Spleen (tissue), 11 donors: ENCODE results near the gene ADGRD1. TPM values are rescaled to one million over a fixed set of nuclear protein-coding genes. Genes with fewer than 3 reads are reported as not detected.
"Not testable (repeated sequence)": the region's sequence is repeated elsewhere in the genome, so short reads cannot be mapped to it uniquely, and the experiment has no call there.

ENCODE experiments used
- DNase-seq: peaks from one replicate; pipeline ENCODE4 v3.0.0-alpha.2; 2020
- H3K27ac ChIP-seq, 8 donors: fragments of 200-600 bp; sonication (generic) in 7 of 8; 1 replicate in 4 of 8; 2 replicates in 4 of 8; pipeline versions ENCODE4 v1.5.0 to v1.8.0; 2016 to 2021; ENCODE audit warnings: inconsistent platforms in 4 of 8, mild to moderate bottlenecking in 4 of 8, moderate library complexity in 1 of 8
- H3K27me3 ChIP-seq, 7 donors: fragments of 200-600 bp; sonication (generic) in 6 of 7; replicated peaks in 1 of 7; 1 replicate in 4 of 7; 2 replicates in 3 of 7; pipeline versions ENCODE4 v1.5.0 to v1.8.0; 2016 to 2021; ENCODE audit warnings: inconsistent platforms in 3 of 7, mild to moderate bottlenecking in 1 of 7
- H3K36me3 ChIP-seq, 6 donors: fragments of 200-600 bp; sonication (generic) in 5 of 6; 1 replicate in 4 of 6; 2 replicates in 2 of 6; pipeline versions ENCODE4 v1.5.0 to v1.8.0; 2016 to 2021; ENCODE audit warnings: inconsistent platforms in 2 of 6
- H3K4me1 ChIP-seq, 6 donors: fragments of 200-600 bp; sonication (generic) in 5 of 6; 1 replicate in 3 of 6; 2 replicates in 3 of 6; pipeline versions ENCODE4 v1.5.0 to v1.8.0; 2016 to 2021; ENCODE audit warnings: inconsistent platforms in 3 of 6
- H3K4me3 ChIP-seq, 8 donors: fragments of 200-600 bp; sonication (generic) in 7 of 8; 1 replicate in 4 of 8; 2 replicates in 4 of 8; pipeline versions ENCODE4 v1.5.0 to v1.8.0; 2016 to 2021; ENCODE audit warnings: inconsistent platforms in 4 of 8, mild to moderate bottlenecking in 4 of 8, moderate library complexity in 2 of 8
- H3K9me3 ChIP-seq, 8 donors: fragments of 200-600 bp; sonication (generic) in 7 of 8; 1 replicate in 4 of 8; 2 replicates in 4 of 8; pipeline versions ENCODE4 v1.5.0 to v1.8.0; 2016 to 2021; ENCODE audit warnings: inconsistent platforms in 4 of 8
- CTCF ChIP-seq, 11 experiments: fragments of 200-600 bp in 7 of 11; fragments of 450-650 bp in 4 of 11; sonication (generic) in 4 of 11; IDR thresholded peaks in 8 of 11; conservative IDR thresholded peaks in 3 of 11; 1 replicate in 7 of 11; 2 replicates in 4 of 11; pipeline versions ENCODE4 v1.4.0 to v1.8.0; 2016 to 2021; ENCODE audit warnings: antibody characterized with exemption in 11 of 11, inconsistent platforms in 4 of 11, mild to moderate bottlenecking in 1 of 11
- POLR2A ChIP-seq, 3 donors: fragments of 450-650 bp; IDR thresholded peaks; one replicate each; pipeline ENCODE4 v1.5.1; 2017; ENCODE audit warnings: antibody characterized with exemption in 3 of 3, mild to moderate bottlenecking in 1 of 3
- POLR2AphosphoS5 ChIP-seq, 3 donors: sonication (generic); formaldehyde crosslinking; IDR thresholded peaks; one replicate each; pipeline ENCODE4 v1.5.1; 2017; ENCODE audit warnings: antibody characterized with exemption in 3 of 3
- WGBS, 5 donors: extraction: QIAGEN DNeasy Blood & Tissue Kit in 3 of 5; methylation state at CpG; one replicate each; pipeline versions ENCODE4 v1.1.5 to v1.1.7; 2013 to 2018; 5-methylcytosine and 5-hydroxymethylcytosine counted together
- intact Hi-C: fragments of 100-400 bp; cut with DNase I; formaldehyde crosslinking; loops from one replicate; pipeline ENCODE4 v1.15.0; 2023; ENCODE audit warnings: low total_unique reads
- polyA plus RNA-seq, 3 donors: library from polyadenylated mRNA; stranded (reverse); fragments of 200-250 nt; gene quantifications; one replicate each; pipeline ENCODE4 v1.2.1, GENCODE V29; 2013
- total RNA-seq, 7 donors: library from RNA; depleted of rRNA in 3 of 7; stranded (reverse); fragments of >200 nt in 3 of 7; fragmentation: NEBNext Ultra II Directional in 4 of 7; extraction: Animal tissue kit (Norgen Biotek cat#: 25700) in 4 of 7; gene quantifications; one replicate each; pipeline versions ENCODE4 v1.1.0 to v1.2.1, GENCODE V29; 2016 to 2021
- donor health status: healthy with polysubstance abuse.
- donor health status: DM: no; HTN: no; CAD: no; lungs with moderate emphysema.
- donor health status: DM: no; HTN: no; CAD: no.
- donor health status: Bipolar disorder and iron deficiency.
- donor health status: healthy.
- donor health status: DM: no; HTN: no; CAD: no.
- donor health status: DM: yes; HTN: yes; CAD: no.

ADGRD1 gene
- total and polyA plus RNA-seq, 10 donors = 0.89 to 9.7 (median 4.8) TPM

GRCh38 chr12:131117438-131118245, 163.9 kb downstream of the ADGRD1 start:
- H3K4me3 ChIP-seq = no peak overlapping the region
- H3K27me3 ChIP-seq = peaks cover 0 to 12% (median 0%) of the 10 kb centered on the region in 7 donors
- H3K36me3 ChIP-seq = no peaks in the 10 kb centered on the region
- H3K4me1 ChIP-seq = peaks cover 0 to 6% (median 0%) of the 10 kb centered on the region in 6 donors
- peak; percentile 42 for DNase-seq
- 82 to 93% (median 89%) methylated on average over 7 of the region's 7 CpGs for WGBS, 5 donors
- no peak overlapping the region for H3K27ac ChIP-seq
- H3K9me3 ChIP-seq = no peaks in the 10 kb centered on the region
- intact Hi-C loops = no loop called here
- TF ChIP-seq POLR2AphosphoS5 (IDR thresholded peaks at IDR 0.05) = no peak
- no peak for TF ChIP-seq POLR2A (IDR thresholded peaks at IDR 0.05)
- TF ChIP-seq CTCF (IDR thresholded peaks at IDR 0.05 in 8 of 11, conservative IDR thresholded peaks at IDR 0.05 in 3 of 11) = no peak

- no peak for DNase-seq
- Histone ChIP-seq H3K4me1 (peaks cover 0 to 6% (median 0%) of the 10 kb centered on the region in 6 donors), H3K4me3 (no peak overlapping the region), H3K27ac (no peak overlapping the region), H3K36me3 (no peaks in the 10 kb centered on the region), H3K9me3 (no peaks in the 10 kb centered on the region), H3K27me3 (peaks cover 0 to 12% (median 0%) of the 10 kb centered on the region in 7 donors)
- no peak for TF ChIP-seq POLR2A (IDR thresholded peaks at IDR 0.05)
- intact Hi-C loops = no loop called here
- 73 to 82% (median 75%) methylated on average over 8 to 9 of the region's 9 CpGs for WGBS, 5 donors
Observed at GRCh38 chr12:131118371-131118770, 164.7 kb downstream of the ADGRD1 start.

GRCh38 chr12:131119345-131119744, 165.6 kb downstream of the ADGRD1 start:
- H3K9me3 ChIP-seq, H3K4me3 ChIP-seq, H3K4me1 ChIP-seq, H3K27ac ChIP-seq, intact Hi-C loops, H3K36me3 ChIP-seq, DNase-seq: not testable (repeated sequence)
- H3K27me3 ChIP-seq = peaks cover 0 to 12% (median 0%) of the 10 kb centered on the region in 7 donors
- 90 to 93% (median 90%) methylated on average over 3 to 8 of the region's 8 CpGs for WGBS, 5 donors

GRCh38 chr12:131119936-131120335, 166.2 kb downstream of the ADGRD1 start:
- peaks cover 0 to 6% (median 0%) of the 10 kb centered on the region in 6 donors for H3K4me1 ChIP-seq
- no peaks in the 10 kb centered on the region for H3K36me3 ChIP-seq
- TF ChIP-seq POLR2A (IDR thresholded peaks at IDR 0.05) = no peak
- TF ChIP-seq POLR2AphosphoS5 (IDR thresholded peaks at IDR 0.05) = no peak
- no peak for TF ChIP-seq CTCF (IDR thresholded peaks at IDR 0.05 in 8 of 11, conservative IDR thresholded peaks at IDR 0.05 in 3 of 11)
- peak; percentile 56 for DNase-seq
- WGBS, 5 donors = 86 to 98% (median 94%) methylated on average over 8 of the region's 8 CpGs
- H3K27ac ChIP-seq = no peak overlapping the region
- intact Hi-C loops = no loop called here
- H3K4me3 ChIP-seq = no peak overlapping the region
- no peaks in the 10 kb centered on the region for H3K9me3 ChIP-seq
- peaks cover 0 to 10% (median 0%) of the 10 kb centered on the region in 7 donors for H3K27me3 ChIP-seq

GRCh38 chr12:131120831-131121271, 167.1 kb downstream of the ADGRD1 start:
- H3K9me3 ChIP-seq = no peaks in the 10 kb centered on the region
- no peak overlapping the region for H3K4me3 ChIP-seq
- peaks cover 0 to 6% (median 0%) of the 10 kb centered on the region in 7 donors for H3K27me3 ChIP-seq
- WGBS, 5 donors = 89 to 92% (median 91%) methylated on average over 9 to 25 of the region's 25 CpGs
- no peaks in the 10 kb centered on the region for H3K36me3 ChIP-seq
- peak; percentile 56 for DNase-seq
- H3K27ac ChIP-seq = no peak overlapping the region
- no peak for TF ChIP-seq POLR2AphosphoS5 (IDR thresholded peaks at IDR 0.05)
- TF ChIP-seq CTCF (IDR thresholded peaks at IDR 0.05 in 8 of 11, conservative IDR thresholded peaks at IDR 0.05 in 3 of 11) = no peak
- TF ChIP-seq POLR2A (IDR thresholded peaks at IDR 0.05) = no peak
- H3K4me1 ChIP-seq = peaks cover 0 to 6% (median 0%) of the 10 kb centered on the region in 6 donors
- intact Hi-C loops = no loop called here
